Esophagus squamous epithelium (tissue), 5 donors: ENCODE data around the gene IQCC. TPM values are rescaled to one million over a fixed set of nuclear protein-coding genes. Genes with fewer than 3 reads are reported as not detected.

Experiments used
- DNase-seq: peaks from one replicate; lab custom pipeline; 2025; lab: John Stamatoyannopoulos, UW
- H3K27ac ChIP-seq, 4 donors: fragments of 200-600 bp; sonication (generic); one replicate each; pipeline ENCODE4 v1.5.1; 2016 to 2019; ENCODE audit warnings: mild to moderate bottlenecking in 1 of 4
- H3K27me3 ChIP-seq, 4 donors: fragments of 200-600 bp; sonication (generic); 1 replicate in 3 of 4; 2 replicates in 1 of 4; pipeline versions ENCODE4 v1.5.1 to v1.6.0; 2017 to 2021; ENCODE audit warnings: antibody characterized with exemption in 1 of 4
- H3K36me3 ChIP-seq, 3 donors: fragments of 200-600 bp; sonication (generic); one replicate each; pipeline ENCODE4 v1.5.1; 2016 to 2019
- H3K4me1 ChIP-seq, 3 donors: fragments of 200-600 bp; sonication (generic); one replicate each; pipeline ENCODE4 v1.5.1; 2017 to 2019
- H3K4me3 ChIP-seq, 4 donors: fragments of 200-600 bp; sonication (generic); 1 replicate in 3 of 4; 2 replicates in 1 of 4; pipeline ENCODE4 v1.5.1; 2016 to 2019; ENCODE audit warnings: mild to moderate bottlenecking in 2 of 4, moderate library complexity in 1 of 4
- H3K9me3 ChIP-seq, 3 donors: fragments of 200-600 bp; sonication (generic); one replicate each; pipeline ENCODE4 v1.5.1; 2016 to 2019
- POLR2A ChIP-seq, 4 donors: fragments of 450-650 bp; IDR thresholded peaks; one replicate each; pipeline ENCODE4 v1.6.1; 2017; ENCODE audit warnings: antibody characterized with exemption in 4 of 4, mild to moderate bottlenecking in 4 of 4, moderate library complexity in 3 of 4
- WGBS, 2 donors: methylation state at CpG; one replicate each; pipeline ENCODE4 v1.1.5; 2018; 5-methylcytosine and 5-hydroxymethylcytosine counted together
- intact Hi-C: fragments of 100-400 bp; cut with DNase I; formaldehyde crosslinking; loops from one replicate; pipeline ENCODE4 v1.15.0; 2022
- total RNA-seq, 4 donors: library from RNA; depleted of rRNA; stranded (reverse); fragments of >200 nt; gene quantifications; one replicate each; pipeline ENCODE4 v1.1.0, GENCODE V29; 2016
- TF ChIP-seq, protein P1 (sequence below), 6 experiments: fragments of 450-650 bp in 4 of 6; fragments of 200-600 bp in 2 of 6; sonication (generic) in 2 of 6; IDR thresholded peaks; one replicate each; pipeline ENCODE4 v1.5.1; 2016 to 2019; ENCODE audit warnings: antibody characterized with exemption in 6 of 6, mild to moderate bottlenecking in 4 of 6, moderate library complexity in 4 of 6
- donor health status: DM: yes; HTN: yes; CAD: no.

The IQCC gene
- total RNA-seq, 4 donors from 2014 or later: 0.66 to 2.0 (median 1.1) TPM

DNA sequence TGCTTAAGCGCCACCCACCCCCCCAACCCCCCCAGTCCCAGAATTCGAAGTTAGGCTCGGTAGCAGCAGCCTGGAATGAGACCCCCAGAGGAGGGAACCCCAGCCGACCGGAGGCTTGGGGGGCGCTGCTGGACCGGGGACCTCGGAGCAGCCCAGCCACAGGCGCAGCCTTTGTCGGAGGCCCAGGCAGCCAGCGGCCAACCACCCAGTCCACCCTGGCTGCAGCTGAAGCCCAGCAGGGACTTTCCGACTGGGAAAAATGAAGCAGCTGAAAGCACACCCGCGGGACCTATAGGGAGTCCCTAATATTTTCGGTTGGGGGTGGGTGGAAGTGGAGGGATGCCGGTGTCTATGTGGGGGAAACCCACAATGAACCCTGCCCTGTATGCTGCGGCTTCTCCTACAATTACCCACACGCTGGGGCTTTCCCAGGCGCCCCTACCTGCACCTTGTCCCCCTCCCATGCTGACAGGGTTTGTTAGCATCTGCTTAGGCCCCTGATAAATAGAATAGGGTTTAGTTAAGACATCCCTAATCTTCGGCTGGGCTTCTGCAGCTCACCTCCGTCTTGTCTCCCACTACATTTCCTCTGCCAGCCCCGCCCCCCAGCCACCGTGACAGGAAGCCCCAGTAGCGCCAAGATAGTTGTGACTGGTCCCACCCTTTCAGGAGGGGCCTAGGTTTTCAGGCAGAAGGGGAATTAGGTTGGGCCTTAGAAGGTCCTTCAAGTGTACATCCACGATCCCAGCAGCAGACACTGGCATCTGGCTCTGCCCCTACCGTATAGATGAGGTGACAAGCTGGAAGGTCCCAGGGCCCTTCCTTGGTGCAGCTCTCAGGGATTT, 4.2 kb upstream of the IQCC start:
- Histone ChIP-seq H3K9me3 (no peaks in the 10 kb centered on the region), H3K4me1 (peaks cover 13 to 53% (median 33%) of the 10 kb centered on the region in 3 donors), H3K27ac (peak overlapping the region; percentile 74 to 91 (median 85)), H3K36me3 (peaks cover 2 to 23% (median 9%) of the 10 kb centered on the region in 3 donors), H3K27me3 (no peaks in the 10 kb centered on the region), H3K4me3 (peak overlapping the region; percentile 52 to 88 (median 63))
- peak; percentile 23 for DNase-seq
- intact Hi-C loops: no loop called here
- WGBS, 2 donors: 0 to 7% methylated on average over 9 to 10 of the region's 26 CpGs
- TF ChIP-seq POLR2A (IDR thresholded peaks at IDR 0.05): peak in 1 of 4 donors; percentile 13
- TF ChIP-seq, protein P1, sequence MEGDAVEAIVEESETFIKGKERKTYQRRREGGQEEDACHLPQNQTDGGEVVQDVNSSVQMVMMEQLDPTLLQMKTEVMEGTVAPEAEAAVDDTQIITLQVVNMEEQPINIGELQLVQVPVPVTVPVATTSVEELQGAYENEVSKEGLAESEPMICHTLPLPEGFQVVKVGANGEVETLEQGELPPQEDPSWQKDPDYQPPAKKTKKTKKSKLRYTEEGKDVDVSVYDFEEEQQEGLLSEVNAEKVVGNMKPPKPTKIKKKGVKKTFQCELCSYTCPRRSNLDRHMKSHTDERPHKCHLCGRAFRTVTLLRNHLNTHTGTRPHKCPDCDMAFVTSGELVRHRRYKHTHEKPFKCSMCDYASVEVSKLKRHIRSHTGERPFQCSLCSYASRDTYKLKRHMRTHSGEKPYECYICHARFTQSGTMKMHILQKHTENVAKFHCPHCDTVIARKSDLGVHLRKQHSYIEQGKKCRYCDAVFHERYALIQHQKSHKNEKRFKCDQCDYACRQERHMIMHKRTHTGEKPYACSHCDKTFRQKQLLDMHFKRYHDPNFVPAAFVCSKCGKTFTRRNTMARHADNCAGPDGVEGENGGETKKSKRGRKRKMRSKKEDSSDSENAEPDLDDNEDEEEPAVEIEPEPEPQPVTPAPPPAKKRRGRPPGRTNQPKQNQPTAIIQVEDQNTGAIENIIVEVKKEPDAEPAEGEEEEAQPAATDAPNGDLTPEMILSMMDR (IDR thresholded peaks at IDR 0.05): no peak

DNA sequence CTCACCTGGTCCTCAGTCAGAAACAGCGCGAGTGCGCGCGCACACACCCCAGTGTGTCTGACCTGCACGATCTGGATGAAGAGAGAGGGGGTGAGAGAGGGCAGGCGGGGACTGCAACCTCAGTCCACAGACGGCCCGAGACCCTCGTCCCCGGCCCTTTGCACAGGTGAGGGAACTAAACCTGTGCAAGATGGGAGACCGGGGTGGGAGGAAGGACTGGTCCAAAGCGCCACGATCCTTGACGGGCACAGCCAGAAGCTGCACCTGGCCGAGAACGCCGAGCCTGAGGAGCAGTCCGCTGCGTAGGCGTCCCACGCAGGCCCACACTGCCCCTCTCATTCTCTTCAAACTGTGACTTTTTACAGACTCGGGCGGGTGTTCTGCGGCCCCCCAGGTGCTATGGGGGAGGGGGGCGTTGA, 519 bp upstream of the IQCC start:
- 9 to 37% methylated on average over 20 to 24 of the region's 26 CpGs for WGBS, 2 donors
- no peak for TF ChIP-seq POLR2A (IDR thresholded peaks at IDR 0.05)
- TF ChIP-seq, protein P1 (IDR thresholded peaks at IDR 0.05): no peak
- Histone ChIP-seq H3K4me3 (peak overlapping the region; percentile 40 to 69 (median 67)), H3K36me3 (no peaks in the 10 kb centered on the region), H3K27ac (peak overlapping the region; percentile 40 to 76 (median 61)), H3K27me3 (no peaks in the 10 kb centered on the region), H3K4me1 (peaks cover 8 to 55% (median 28%) of the 10 kb centered on the region in 3 donors), H3K9me3 (no peaks in the 10 kb centered on the region)
- DNase-seq: no peak
- intact Hi-C loops: no loop called here

DNA sequence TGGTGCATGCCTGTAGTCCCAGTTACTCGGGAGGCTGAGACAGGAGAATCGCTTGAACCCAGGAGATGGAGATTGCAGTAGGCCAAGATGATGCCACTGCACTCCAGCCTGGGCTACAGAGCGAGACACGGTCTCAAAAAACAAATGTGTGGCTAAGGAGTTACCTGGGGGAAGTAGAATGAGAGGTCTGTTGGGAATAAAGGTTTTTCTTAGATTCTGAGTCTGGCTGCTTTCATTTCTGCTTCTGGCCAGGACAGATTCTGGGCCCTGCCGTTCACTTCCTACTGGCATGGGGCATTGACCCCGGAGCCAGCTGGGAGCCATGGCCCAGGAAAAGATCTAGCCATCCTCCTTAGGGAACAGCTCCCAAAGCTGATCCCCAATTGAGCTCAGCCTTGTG, 3.0 kb downstream of the IQCC start:
- no peak overlapping the region for H3K4me3 ChIP-seq
- no peak for TF ChIP-seq POLR2A (IDR thresholded peaks at IDR 0.05)
- TF ChIP-seq, protein P1 (IDR thresholded peaks at IDR 0.05): no peak
- no peaks in the 10 kb centered on the region for H3K27me3 ChIP-seq
- intact Hi-C loops: no loop called here
- H3K27ac ChIP-seq: no peak overlapping the region
- WGBS, 2 donors: 76 to 84% methylated on average over 5 to 6 of the region's 6 CpGs
- no peak for DNase-seq
- no peaks in the 10 kb centered on the region for H3K9me3 ChIP-seq
- H3K4me1 ChIP-seq: peaks cover 7 to 32% (median 14%) of the 10 kb centered on the region in 3 donors
- no peaks in the 10 kb centered on the region for H3K36me3 ChIP-seq

DNA sequence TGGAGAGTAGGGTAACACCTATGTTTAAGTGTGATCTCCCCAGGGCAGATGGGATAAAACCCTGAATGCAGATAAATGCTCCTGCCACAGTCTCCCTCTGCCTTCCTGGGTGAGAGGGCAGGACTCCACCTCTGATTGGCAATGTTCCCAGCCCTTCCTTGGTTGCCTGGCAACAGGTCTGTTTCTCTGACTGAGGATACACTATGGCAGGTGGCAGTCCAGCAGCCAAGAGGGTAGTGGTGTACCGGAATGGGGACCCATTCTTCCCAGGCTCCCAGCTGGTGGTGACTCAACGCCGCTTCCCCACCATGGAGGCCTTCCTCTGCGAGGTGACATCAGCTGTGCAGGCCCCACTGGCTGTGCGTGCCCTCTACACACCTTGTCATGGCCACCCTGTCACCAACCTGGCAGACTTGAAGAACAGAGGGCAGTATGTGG, 3.4 kb downstream of the IQCC start, which contains the start of gene DCDC2B:
Gene DCDC2B (plus strand): TSS at position 199 of the 438 bp plus-strand sequence. CDS start 5 bp downstream, at position 204.
- Histone ChIP-seq H3K27ac (no peak within 1 kb of the TSS), H3K36me3 (peaks cover 0 to 3% (median 0%) of the 10 kb centered on the region in 3 donors), H3K4me1 (peaks cover 7 to 32% (median 14%) of the 10 kb centered on the region in 3 donors), H3K27me3 (no peaks in the 10 kb centered on the region), H3K9me3 (no peaks in the 10 kb centered on the region), H3K4me3 (no peak within 1 kb of the TSS)
- TF ChIP-seq, protein P1 (IDR thresholded peaks at IDR 0.05): no peak
- TF ChIP-seq POLR2A (IDR thresholded peaks at IDR 0.05): no peak
- WGBS, 2 donors: no CpG with 5 or more reads among the region's 5 CpGs
- intact Hi-C loops: no loop called here
- DNase-seq: no peak
